ENCODE data around the gene TMEM117. TPM values are rescaled to one million over a fixed set of nuclear protein-coding genes. Genes with fewer than 3 reads are reported as not detected.

TMEM117 gene
- total and polyA plus RNA-seq, 10 of the 15 experiments (the other 5 are each of a cell fraction or from before 2014, with no cell fraction given): 3.1 to 8.2 (median 6.1) TPM

- TF ChIP-seq CEBPZ (IDR thresholded peaks at IDR 0.05; ENCODE audit: low read depth, low read length) (no peak), HDAC6 (IDR thresholded peaks at IDR 0.05; ENCODE audit: unreplicated experiment) (no peak), MAX (IDR thresholded peaks at IDR 0.05; ENCODE audit: low read depth, low read length) (no peak)
Measured at GRCh38 chr12:44076871-44077270, 241.0 kb downstream of the TMEM117 start (continued).

- SMC1A ChIA-PET (ENCODE audit: uncharacterized antibody, unreplicated experiment): no interaction called here
- no peak for TF ChIP-seq SIN3A (IDR thresholded peaks at IDR 0.05; ENCODE audit: low read depth, low read length)
- no peak for TF ChIP-seq PBX3 (IDR thresholded peaks at IDR 0.05; ENCODE audit: insufficient replicate concordance, low read depth, low read length)
- TF ChIP-seq FOXK2 (IDR thresholded peaks at IDR 0.05): no peak
- TF ChIP-seq CUX1 (IDR thresholded peaks at IDR 0.05; ENCODE audit: insufficient replicate concordance, low read depth, low read length): no peak
- TF ChIP-seq CHD2 (IDR thresholded peaks at IDR 0.05; ENCODE audit: borderline replicate concordance, low read depth, low read length): no peak
- no peak for TF ChIP-seq IRF5 (IDR thresholded peaks at IDR 0.05; ENCODE audit: borderline replicate concordance)
- no peak for TF ChIP-seq FOXM1 (IDR thresholded peaks at IDR 0.05; ENCODE audit: low read depth, low read length)
- TF ChIP-seq IKZF1 (conservative IDR thresholded peaks at IDR 0.05): no peak
- no peak for TF ChIP-seq NFIC (IDR thresholded peaks at IDR 0.05; ENCODE audit: low read depth, low read length)
Measured at GRCh38 chr12:44077294-44077693, 241.4 kb downstream of the TMEM117 start.

More at GRCh38 chr12:44077294-44077693, 241.4 kb downstream of the TMEM117 start:
- no peaks in the 10 kb centered on the region for H3K4me1 ChIP-seq (ENCODE audit: control insufficient read depth, insufficient read depth, low read length)
- no peak overlapping the region for H3K9ac ChIP-seq (ENCODE audit: control insufficient read depth, insufficient read depth, low read length)
- no peak overlapping the region for H2AFZ ChIP-seq (ENCODE audit: control insufficient read depth, low read depth, low read length)
- no peak for ATAC-seq
- BruUV-seq (replicated peaks): no TSS peak
- H3K36me3 ChIP-seq (ENCODE audit: control insufficient read depth in 2 of 2, insufficient read depth in 2 of 2, low read length in 1 of 2): no peaks in the 10 kb centered on the region
- no peaks in the 10 kb centered on the region for H3K27me3 ChIP-seq (replicated peaks in 1 of 2; ENCODE audit: control insufficient read depth in 2 of 2, insufficient read depth in 2 of 2, low read length in 1 of 2)
- H4K20me1 ChIP-seq (ENCODE audit: control insufficient read depth, insufficient read depth): no peaks in the 10 kb centered on the region
- H3K4me3 ChIP-seq: no peak overlapping the region
- intact Hi-C loops (cut with micrococcal nuclease; ENCODE audit: unreplicated experiment) (no loop called here), in situ Hi-C loops (cut with MboI) (no loop called here)
- no peak overlapping the region for H3K4me2 ChIP-seq (ENCODE audit: control insufficient read depth, insufficient read depth)
- 7% methylated on average over 2 of the region's 2 CpGs for WGBS (ENCODE audit: insufficient coverage, insufficient replicate concordance, low lambda C conversion rate, missing lambda C conversion rate)
- H3K9me3 ChIP-seq (replicated peaks; ENCODE audit: control insufficient read depth, insufficient read depth, low read length): no peaks in the 10 kb centered on the region; the same call in 2 of the 3 replicates
- no peak for FAIRE-seq
- no peaks in the 10 kb centered on the region for H3K79me2 ChIP-seq (ENCODE audit: control insufficient read depth, insufficient read depth, low read length)
- ChIA-PET POLR2A (no interaction called here), CTCF (no interaction called here), RAD21 (ENCODE audit: unreplicated experiment) (no interaction called here)
- DNase-seq (ENCODE audit: low read depth, low spot score): no peak
- no peak overlapping the region for H3K27ac ChIP-seq (ENCODE audit: control insufficient read depth, insufficient read depth)
